ENCODE results near the gene CNTNAP2.

DNA sequence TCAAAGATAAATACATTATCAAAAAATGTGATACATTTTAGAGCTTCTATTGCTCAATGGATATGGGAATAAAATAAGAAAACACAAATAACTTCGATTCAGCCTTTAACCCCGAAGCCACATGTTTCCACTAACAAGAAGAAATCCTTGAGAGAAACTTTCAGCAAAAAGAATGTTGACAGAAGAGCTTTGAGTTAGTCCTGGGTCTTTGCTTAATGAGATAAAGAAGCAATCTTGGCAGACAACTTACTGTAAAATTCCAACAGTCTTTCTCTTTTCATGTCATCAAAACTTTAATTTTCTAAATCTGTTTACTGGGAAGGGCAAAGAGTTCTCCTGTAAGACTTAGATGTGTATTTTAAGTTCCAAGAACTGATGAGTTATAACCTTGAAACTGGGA lies 810.2 kb downstream of the CNTNAP2 start:
- TF ChIP-seq SPI1 (IDR thresholded peaks at IDR 0.05; ENCODE audit: low read depth, low read length) (no peak), POLR2A (IDR thresholded peaks at IDR 0.05; ENCODE audit: low read depth, low read length) (no peak), POLR2AphosphoS5 (IDR thresholded peaks at IDR 0.05; ENCODE audit: low read depth, low read length) (no peak), TAF1 (IDR thresholded peaks at IDR 0.05; ENCODE audit: low read depth, low read length) (no peak), PAX5 (IDR thresholded peaks at IDR 0.05; ENCODE audit: insufficient read depth, low read length, severe bottlenecking) (no peak), POU2F2 (IDR thresholded peaks at IDR 0.05; ENCODE audit: low read depth, low read length) (no peak)
